ENCODE data around the gene REEP1.

- TF ChIP-seq CTCF (conservative IDR thresholded peaks at IDR 0.05 in 1 of 2, IDR thresholded peaks at IDR 0.05 in 1 of 2; ENCODE audit: extremely low read depth in 1 of 2, insufficient read depth in 1 of 2, low read depth in 1 of 2, low read length in 2 of 2) (no peak), EZH2 (IDR thresholded peaks at IDR 0.05; ENCODE audit: borderline replicate concordance, low read length) (no peak)
These were observed 166.1 kb downstream of the REEP1 start for GRCh38 chr2:86171295-86171694.

Measured in mammary epithelial cell (primary cell).